H9 (cell line): ENCODE measurements around the gene DNAAF1. TPM values are rescaled to one million over a fixed set of nuclear protein-coding genes. Genes with fewer than 3 reads are reported as not detected.

Source experiments
- DNase-seq: peaks from one replicate; pipeline ENCODE4 v3.0.0-alpha.2; 2017
- H2AFZ ChIP-seq: one replicate; pipeline ENCODE4 v1.6.1; 2013; ENCODE audit warnings: mild to moderate bottlenecking, low read length, control low read depth, moderate library complexity
- H2AK5ac ChIP-seq: 2 replicates; pipeline ENCODE4 v1.6.1; 2013; ENCODE audit warnings: low read length, control low read depth, mixed read lengths; ENCODE audit not compliant: insufficient read length
- H2BK120ac ChIP-seq: one replicate; pipeline ENCODE4 v1.6.1; 2013; ENCODE audit warnings: low read depth, mild to moderate bottlenecking, low read length, control low read depth, inconsistent platforms; ENCODE audit not compliant: poor library complexity, severe bottlenecking
- H2BK12ac ChIP-seq: 2 replicates; pipeline ENCODE4 v1.6.1; 2013; ENCODE audit warnings: low read length, control low read depth, mixed read lengths, low read depth; ENCODE audit not compliant: insufficient read length
- H2BK15ac ChIP-seq: 2 replicates; pipeline ENCODE4 v1.6.1; 2013; ENCODE audit warnings: low read depth, low read length, control low read depth
- H2BK20ac ChIP-seq: one replicate; pipeline ENCODE4 v1.6.1; 2013; ENCODE audit warnings: low read depth, mild to moderate bottlenecking, low read length, control low read depth, inconsistent platforms; ENCODE audit not compliant: poor library complexity, severe bottlenecking
- H2BK5ac ChIP-seq: 2 replicates; pipeline ENCODE4 v1.6.1; 2013; ENCODE audit warnings: low read length, control low read depth, mixed read lengths; ENCODE audit not compliant: insufficient read length
- H3K14ac ChIP-seq: 2 replicates; pipeline ENCODE4 v1.6.1; 2013; ENCODE audit warnings: low read length, control low read depth; ENCODE audit not compliant: insufficient read depth
- H3K18ac ChIP-seq: 2 replicates; pipeline ENCODE4 v1.6.1; 2013; ENCODE audit warnings: low read depth, mild to moderate bottlenecking, mixed read lengths, low read length, control low read depth; ENCODE audit not compliant: insufficient read length
- H3K23ac ChIP-seq: 2 replicates; pipeline ENCODE4 v1.6.1; 2013; ENCODE audit warnings: low read length, control low read depth, mixed read lengths, low read depth; ENCODE audit not compliant: insufficient read length
- H3K23me2 ChIP-seq: 2 replicates; pipeline ENCODE4 v1.6.1; 2013; ENCODE audit warnings: low read depth, mild to moderate bottlenecking, mixed read lengths, low read length, control low read depth; ENCODE audit not compliant: insufficient read length, poor library complexity, severe bottlenecking
- H3K27ac ChIP-seq: 2 replicates; pipeline ENCODE4 v1.5.1; 2013; ENCODE audit warnings: low read length, control low read depth, mixed read lengths, low read depth; ENCODE audit not compliant: insufficient read length
- H3K27me3 ChIP-seq: 2 replicates; pipeline ENCODE4 v1.6.1; 2013; ENCODE audit warnings: low read length, control low read depth, inconsistent platforms; ENCODE audit not compliant: insufficient read depth
- H3K4ac ChIP-seq: 2 replicates; pipeline ENCODE4 v1.6.1; 2013; ENCODE audit warnings: low read depth, mild to moderate bottlenecking, control low read depth, inconsistent platforms, low read length, moderate library complexity
- H3K4me1 ChIP-seq: 2 replicates; pipeline ENCODE4 v1.6.1; 2013; ENCODE audit warnings: low read length, control low read depth, inconsistent platforms; ENCODE audit not compliant: insufficient read depth
- H3K4me2 ChIP-seq: 2 replicates; pipeline ENCODE4 v1.6.1; 2013; ENCODE audit warnings: low read length, control low read depth, mixed read lengths; ENCODE audit not compliant: insufficient read length, insufficient read depth
- H3K56ac ChIP-seq: 2 replicates; pipeline ENCODE4 v1.6.1; 2013; ENCODE audit warnings: low read depth, mild to moderate bottlenecking, mixed read lengths, low read length, control low read depth; ENCODE audit not compliant: insufficient read length
- H3K79me1 ChIP-seq: 2 replicates; pipeline ENCODE4 v1.6.1; 2013; ENCODE audit warnings: low read depth, mild to moderate bottlenecking, moderate library complexity, low read length, control low read depth, inconsistent platforms; ENCODE audit not compliant: insufficient read depth, poor library complexity, severe bottlenecking
- H3K79me2 ChIP-seq: 2 replicates; pipeline ENCODE4 v1.6.1; 2013; ENCODE audit warnings: low read length, control low read depth, inconsistent platforms; ENCODE audit not compliant: insufficient read depth
- H3K9ac ChIP-seq: 2 replicates; pipeline ENCODE4 v1.6.1; 2013; ENCODE audit warnings: low read length, control low read depth, mixed read lengths; ENCODE audit not compliant: insufficient read length; ENCODE audit errors: extremely low read depth
- H3K9me3 ChIP-seq: one replicate; pipeline ENCODE4 v1.6.1; 2013; ENCODE audit warnings: low read depth, low read length, inconsistent platforms; ENCODE audit not compliant: control insufficient read depth
- H3T11ph ChIP-seq: one replicate; pipeline ENCODE4 v1.6.1; 2013; ENCODE audit warnings: mild to moderate bottlenecking, low read length, control low read depth, inconsistent platforms
- H4K20me1 ChIP-seq: one replicate; pipeline ENCODE4 v1.6.1; 2013; ENCODE audit not compliant: control insufficient read depth, insufficient read length, insufficient read depth
- H4K5ac ChIP-seq: 2 replicates; pipeline ENCODE4 v1.6.1; 2013; ENCODE audit warnings: low read depth, mild to moderate bottlenecking, mixed read lengths, low read length, control low read depth; ENCODE audit not compliant: insufficient read length
- H4K8ac ChIP-seq: replicated peaks from 2 replicates; pipeline ENCODE4 v1.6.1; 2013; ENCODE audit warnings: low read length, control low read depth, mixed read lengths, low read depth; ENCODE audit not compliant: insufficient read length
- H4K91ac ChIP-seq: 2 replicates; pipeline ENCODE4 v1.6.1; 2013; ENCODE audit warnings: low read depth, mild to moderate bottlenecking, moderate library complexity, mixed read lengths, low read length, control low read depth; ENCODE audit not compliant: insufficient read length
- H3K27ac Mint-ChIP-seq, 3 experiments: 2 replicates in 2 of 3; 3 replicates in 1 of 3; pipeline ENCODE4 v1.8.0; 2020 to 2021; ENCODE audit warnings: mixed read lengths in 3 of 3, mild to moderate bottlenecking in 1 of 3, moderate library complexity in 1 of 3
- H3K27me3 Mint-ChIP-seq: 2 replicates; pipeline ENCODE4 v1.8.0; 2021; ENCODE audit warnings: low read depth, mild to moderate bottlenecking, moderate library complexity, mixed read lengths
- H3K36me3 Mint-ChIP-seq, 3 experiments: 2 replicates in 2 of 3; 3 replicates in 1 of 3; pipeline ENCODE4 v1.8.0; 2020 to 2021; ENCODE audit warnings: low read depth in 3 of 3, mixed read lengths in 3 of 3; ENCODE audit not compliant: insufficient read depth in 1 of 3
- H3K4me1 Mint-ChIP-seq, 2 experiments: 2 replicates each; pipeline ENCODE4 v1.8.0; 2020; ENCODE audit warnings: mixed read lengths in 2 of 2
- H3K4me3 Mint-ChIP-seq, 2 experiments: 2 replicates in 1 of 2; 3 replicates in 1 of 2; pipeline ENCODE4 v1.8.0; 2020 to 2021; ENCODE audit warnings: mild to moderate bottlenecking in 2 of 2, mixed read lengths in 2 of 2, moderate library complexity in 1 of 2
- H3K9me3 Mint-ChIP-seq, 2 experiments: 2 replicates in 1 of 2; 3 replicates in 1 of 2; pipeline ENCODE4 v1.8.0; 2020; ENCODE audit warnings: mild to moderate bottlenecking in 2 of 2, mixed read lengths in 2 of 2, moderate library complexity in 1 of 2
- CTCF ChIP-seq: fragments of 200-600 bp; sonication (generic); conservative IDR thresholded peaks from 3 replicates; pipeline ENCODE4 v1.8.0; 2021; ENCODE audit warnings: antibody characterized with exemption, mild to moderate bottlenecking
- WGBS: extraction: QIAGEN DNeasy Blood & Tissue Kit; methylation state at CpG from one replicate; pipeline ENCODE4 v1.1.7; 2013; ENCODE audit warnings: missing lambda C conversion rate, low lambda C conversion rate, mixed read lengths; ENCODE audit not compliant: insufficient read length; ENCODE audit errors: extremely low coverage; 5-methylcytosine and 5-hydroxymethylcytosine counted together
- total RNA-seq: library from RNA; stranded (reverse); gene quantifications from 2 replicates; pipeline ENCODE4 v1.2.1, GENCODE V29; 2021

DNAAF1 gene
- total RNA-seq, 1 experiment from 2014 or later: not detected

GRCh38 chr16:84177741-84178073 lies 32.6 kb downstream of the DNAAF1 start:
- 0 out of 7 replicates have a peak overlapping the region, but pooled peaks of 1 of the 3 experiments have one; percentile 6 for H3K27ac Mint-ChIP-seq
- H3K4me1 ChIP-seq: no peaks in the 10 kb centered on the region
- WGBS: no CpG with 5 or more reads among the region's 9 CpGs

More at GRCh38 chr16:84177741-84178073, 32.6 kb downstream of the DNAAF1 start:
- Histone ChIP-seq H3K27ac (no peak overlapping the region), H3K23ac (no peak overlapping the region), H2AFZ (no peak overlapping the region), H2BK5ac (no peak overlapping the region), H3K79me2 (no peaks in the 10 kb centered on the region), H4K91ac (no peak overlapping the region), H3K9me3 (no peaks in the 10 kb centered on the region), H3K79me1 (no peaks in the 10 kb centered on the region), H3K27me3 (no peaks in the 10 kb centered on the region), H4K20me1 (no peaks in the 10 kb centered on the region), H2BK20ac (no peak overlapping the region), H3K14ac (no peak overlapping the region), H2AK5ac (no peak overlapping the region), H3K23me2 (no peaks in the 10 kb centered on the region), H2BK15ac (no peak overlapping the region), H4K8ac (no peak overlapping the region), H3K4ac (no peak overlapping the region), H3K4me2 (no peak overlapping the region), H4K5ac (no peak overlapping the region), H3T11ph (no peak overlapping the region), H2BK12ac (no peak overlapping the region), H3K9ac (no peak overlapping the region), H2BK120ac (no peak overlapping the region), H3K56ac (no peak overlapping the region), H3K18ac (no peak overlapping the region)
- DNase-seq: no peak
- H3K4me3 Mint-ChIP-seq: no peak overlapping the region
- H3K9me3 Mint-ChIP-seq: no peaks in the 10 kb centered on the region
- H3K4me1 Mint-ChIP-seq: peaks cover 4 to 5% of the 10 kb centered on the region in 2 experiments
- peaks cover 5 to 39% (median 33%) of the 10 kb centered on the region in 3 experiments; a peak in 6 of 7 replicates for H3K36me3 Mint-ChIP-seq
- H3K27me3 Mint-ChIP-seq: peaks cover 5% of the 10 kb centered on the region; the same call in 1 of the 2 replicates
- no peak for TF ChIP-seq CTCF
